ENCODE data around the gene PTGES3L. TPM values are rescaled to one million over a fixed set of nuclear protein-coding genes. Genes with fewer than 3 reads are reported as not detected.

The PTGES3L gene
- total RNA-seq, 1 experiment from 2014 or later = 0.74 TPM

DNA sequence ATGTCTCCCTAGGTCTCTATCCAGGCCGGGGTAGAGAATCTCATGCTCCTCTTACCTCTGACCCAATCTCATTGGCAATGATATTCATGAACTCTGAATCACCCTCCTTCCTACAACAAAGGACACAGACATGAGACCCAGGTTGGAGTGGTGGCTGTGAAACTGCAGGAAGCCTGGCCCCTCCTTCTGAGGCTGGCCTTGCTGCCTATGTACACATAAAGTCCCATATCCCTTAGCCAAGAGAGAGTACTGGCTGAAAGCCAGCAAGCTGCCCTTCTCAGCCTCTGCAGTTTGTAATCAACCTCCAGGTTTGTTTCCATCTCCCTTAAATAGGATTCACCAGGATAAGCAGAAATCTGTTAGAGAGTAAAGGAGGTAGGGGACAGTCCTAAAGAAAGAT, 26.2 kb downstream of the PTGES3L start:
- ATAC-seq = no peak
- intact Hi-C loops (cut with micrococcal nuclease; ENCODE audit: unreplicated experiment) = no loop called here
- no peak for DNase-seq (ENCODE audit: low read depth, low spot score)
- Histone ChIP-seq H3K36me3 (ENCODE audit: control insufficient read depth, insufficient read depth, low read length) (peaks cover 5% of the 10 kb centered on the region; the same call in 1 of the 2 replicates), H3K9me3 (ENCODE audit: control insufficient read depth, insufficient read depth, low read depth, low read length) (no peaks in the 10 kb centered on the region), H3K27me3 (ENCODE audit: control insufficient read depth, insufficient read depth, low read length) (no peaks in the 10 kb centered on the region), H3K4me3 (ENCODE audit: low read depth in 2 of 2, low read length in 2 of 2) (no peak overlapping the region), H3K27ac (ENCODE audit: low read length) (no peak overlapping the region), H3K4me1 (ENCODE audit: control insufficient read depth, insufficient read depth, low read length) (no peaks in the 10 kb centered on the region)
- TF ChIP-seq TCF7L2 (IDR thresholded peaks at IDR 0.05; ENCODE audit: low read depth, low read length) (no peak), SIN3A (IDR thresholded peaks at IDR 0.05; ENCODE audit: borderline replicate concordance, insufficient read depth, low read depth, low read length) (no peak), POLR2AphosphoS5 (IDR thresholded peaks at IDR 0.05; ENCODE audit: low read depth, low read length) (no peak)
- TF ChIP-seq, protein P1, sequence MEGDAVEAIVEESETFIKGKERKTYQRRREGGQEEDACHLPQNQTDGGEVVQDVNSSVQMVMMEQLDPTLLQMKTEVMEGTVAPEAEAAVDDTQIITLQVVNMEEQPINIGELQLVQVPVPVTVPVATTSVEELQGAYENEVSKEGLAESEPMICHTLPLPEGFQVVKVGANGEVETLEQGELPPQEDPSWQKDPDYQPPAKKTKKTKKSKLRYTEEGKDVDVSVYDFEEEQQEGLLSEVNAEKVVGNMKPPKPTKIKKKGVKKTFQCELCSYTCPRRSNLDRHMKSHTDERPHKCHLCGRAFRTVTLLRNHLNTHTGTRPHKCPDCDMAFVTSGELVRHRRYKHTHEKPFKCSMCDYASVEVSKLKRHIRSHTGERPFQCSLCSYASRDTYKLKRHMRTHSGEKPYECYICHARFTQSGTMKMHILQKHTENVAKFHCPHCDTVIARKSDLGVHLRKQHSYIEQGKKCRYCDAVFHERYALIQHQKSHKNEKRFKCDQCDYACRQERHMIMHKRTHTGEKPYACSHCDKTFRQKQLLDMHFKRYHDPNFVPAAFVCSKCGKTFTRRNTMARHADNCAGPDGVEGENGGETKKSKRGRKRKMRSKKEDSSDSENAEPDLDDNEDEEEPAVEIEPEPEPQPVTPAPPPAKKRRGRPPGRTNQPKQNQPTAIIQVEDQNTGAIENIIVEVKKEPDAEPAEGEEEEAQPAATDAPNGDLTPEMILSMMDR (IDR thresholded peaks at IDR 0.05) = no peak
- TF ChIP-seq, protein P2, sequence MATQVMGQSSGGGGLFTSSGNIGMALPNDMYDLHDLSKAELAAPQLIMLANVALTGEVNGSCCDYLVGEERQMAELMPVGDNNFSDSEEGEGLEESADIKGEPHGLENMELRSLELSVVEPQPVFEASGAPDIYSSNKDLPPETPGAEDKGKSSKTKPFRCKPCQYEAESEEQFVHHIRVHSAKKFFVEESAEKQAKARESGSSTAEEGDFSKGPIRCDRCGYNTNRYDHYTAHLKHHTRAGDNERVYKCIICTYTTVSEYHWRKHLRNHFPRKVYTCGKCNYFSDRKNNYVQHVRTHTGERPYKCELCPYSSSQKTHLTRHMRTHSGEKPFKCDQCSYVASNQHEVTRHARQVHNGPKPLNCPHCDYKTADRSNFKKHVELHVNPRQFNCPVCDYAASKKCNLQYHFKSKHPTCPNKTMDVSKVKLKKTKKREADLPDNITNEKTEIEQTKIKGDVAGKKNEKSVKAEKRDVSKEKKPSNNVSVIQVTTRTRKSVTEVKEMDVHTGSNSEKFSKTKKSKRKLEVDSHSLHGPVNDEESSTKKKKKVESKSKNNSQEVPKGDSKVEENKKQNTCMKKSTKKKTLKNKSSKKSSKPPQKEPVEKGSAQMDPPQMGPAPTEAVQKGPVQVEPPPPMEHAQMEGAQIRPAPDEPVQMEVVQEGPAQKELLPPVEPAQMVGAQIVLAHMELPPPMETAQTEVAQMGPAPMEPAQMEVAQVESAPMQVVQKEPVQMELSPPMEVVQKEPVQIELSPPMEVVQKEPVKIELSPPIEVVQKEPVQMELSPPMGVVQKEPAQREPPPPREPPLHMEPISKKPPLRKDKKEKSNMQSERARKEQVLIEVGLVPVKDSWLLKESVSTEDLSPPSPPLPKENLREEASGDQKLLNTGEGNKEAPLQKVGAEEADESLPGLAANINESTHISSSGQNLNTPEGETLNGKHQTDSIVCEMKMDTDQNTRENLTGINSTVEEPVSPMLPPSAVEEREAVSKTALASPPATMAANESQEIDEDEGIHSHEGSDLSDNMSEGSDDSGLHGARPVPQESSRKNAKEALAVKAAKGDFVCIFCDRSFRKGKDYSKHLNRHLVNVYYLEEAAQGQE (IDR thresholded peaks at IDR 0.05; ENCODE audit: insufficient read depth in 1 of 2, low read depth in 2 of 2, low read length in 1 of 2) = no peak
- no TSS peak for BruUV-seq (replicated peaks)
- ChIA-PET CTCF (no interaction called here), POLR2A (no interaction called here)
- in situ Hi-C loops (cut with HindIII; ENCODE audit: low pct_unique_long_range_greater_than_20kb, low sequenced_read_pairs) = no loop called here

DNA sequence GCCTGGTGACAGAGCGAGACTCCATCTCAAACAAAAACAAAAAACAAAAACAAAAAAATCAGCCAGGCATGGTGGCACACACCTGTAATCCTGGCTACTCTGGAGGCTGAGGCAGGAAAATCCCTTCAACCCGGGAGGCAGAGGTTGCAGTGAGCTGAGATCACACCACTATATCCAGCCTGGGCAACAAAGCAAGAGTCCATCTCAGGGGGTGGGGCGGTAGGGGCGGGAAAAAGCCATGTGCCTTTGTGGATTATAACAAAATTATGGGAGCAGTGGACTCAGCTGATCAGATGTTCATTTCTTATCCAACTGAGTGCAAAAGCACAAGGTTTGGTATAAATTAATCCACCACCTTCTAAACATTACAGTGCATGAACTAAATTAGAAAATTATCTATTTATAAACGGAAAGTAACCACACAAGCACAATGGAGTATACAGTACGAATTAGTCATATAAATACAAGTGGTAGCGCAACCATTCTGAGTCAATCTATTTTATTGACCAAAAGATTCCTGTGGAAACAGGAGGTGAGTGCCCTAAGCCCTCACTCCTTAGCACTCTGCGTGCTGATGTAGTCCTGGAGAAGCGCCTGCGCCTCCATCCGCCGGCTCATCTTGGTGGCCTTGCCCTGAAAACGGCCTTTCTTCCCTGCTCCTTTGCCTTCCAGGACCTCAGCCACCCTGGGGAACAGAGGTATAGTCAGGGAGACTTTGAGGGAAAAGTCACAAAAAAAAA, 29.7 kb downstream of the PTGES3L start:
- H3K9me3 ChIP-seq (ENCODE audit: control insufficient read depth, insufficient read depth, low read depth, low read length) = no peaks in the 10 kb centered on the region
- ATAC-seq (no peak), DNase-seq (ENCODE audit: low read depth, low spot score) (no peak)
- H3K4me3 ChIP-seq (ENCODE audit: low read depth in 2 of 2, low read length in 2 of 2) = no peak overlapping the region
- no peaks in the 10 kb centered on the region for H3K4me1 ChIP-seq (ENCODE audit: control insufficient read depth, insufficient read depth, low read length)
- BruUV-seq (replicated peaks) = no TSS peak
- no peaks in the 10 kb centered on the region for H3K36me3 ChIP-seq (ENCODE audit: control insufficient read depth, insufficient read depth, low read length)
- ChIA-PET POLR2A (no interaction called here), CTCF (no interaction called here)
- no peak overlapping the region for H3K27ac ChIP-seq (ENCODE audit: low read length)
- TF ChIP-seq, protein P1 (IDR thresholded peaks at IDR 0.05) = no peak
- TF ChIP-seq SIN3A (IDR thresholded peaks at IDR 0.05; ENCODE audit: borderline replicate concordance, insufficient read depth, low read depth, low read length) (no peak), POLR2AphosphoS5 (IDR thresholded peaks at IDR 0.05; ENCODE audit: low read depth, low read length) (no peak), TCF7L2 (IDR thresholded peaks at IDR 0.05; ENCODE audit: low read depth, low read length) (no peak)
- TF ChIP-seq, protein P2 (IDR thresholded peaks at IDR 0.05; ENCODE audit: insufficient read depth in 1 of 2, low read depth in 2 of 2, low read length in 1 of 2) = no peak
- in situ Hi-C loops (cut with HindIII; ENCODE audit: low pct_unique_long_range_greater_than_20kb, low sequenced_read_pairs) (no loop called here), intact Hi-C loops (cut with micrococcal nuclease; ENCODE audit: unreplicated experiment) (no loop called here)
- no peaks in the 10 kb centered on the region for H3K27me3 ChIP-seq (ENCODE audit: control insufficient read depth, insufficient read depth, low read length)
